Cardiac muscle cell (in vitro differentiated cells and primary cell): ENCODE data around the gene C4B. TPM values are rescaled to one million over a fixed set of nuclear protein-coding genes. Genes with fewer than 3 reads are reported as not detected.
A peak's percentile ranks its signal among the peaks of the same experiment; 100 is the strongest.

Experiments
- DNase-seq, 2 donors: peaks; one replicate each; pipeline versions ENCODE4 v3.0.0 to v3.0.0-alpha.2; 2010 to 2017; ENCODE audit warnings: low read depth in 1 of 2, low spot score in 1 of 2
- H3K27ac ChIP-seq: fragments of 200-600 bp; sonication (generic); 2 replicates; pipeline ENCODE4 v1.5.1; 2016
- H3K27me3 ChIP-seq: fragments of 200-600 bp; sonication (generic); 2 replicates; pipeline ENCODE4 v1.6.0; 2016; ENCODE audit warnings: control low read depth
- H3K36me3 ChIP-seq: fragments of 200-600 bp; sonication (generic); 2 replicates; pipeline ENCODE4 v1.5.1; 2016; ENCODE audit warnings: control low read depth
- H3K4me1 ChIP-seq: fragments of 200-600 bp; sonication (generic); 2 replicates; pipeline ENCODE4 v1.8.1; 2017; ENCODE audit warnings: low read depth, mild to moderate bottlenecking, mixed run types
- H3K4me3 ChIP-seq: fragments of 200-600 bp; sonication (generic); 2 replicates; pipeline ENCODE4 v1.5.1; 2016; ENCODE audit warnings: mild to moderate bottlenecking
- H3K9me3 ChIP-seq: fragments of 200-600 bp; sonication (generic); 2 replicates; pipeline ENCODE4 v1.5.1; 2017; ENCODE audit warnings: low read depth, mild to moderate bottlenecking, control low read depth
- CTCF ChIP-seq: IDR thresholded peaks from 2 replicates; pipeline ENCODE4 v1.5.1; 2012; ENCODE audit warnings: low read depth, mild to moderate bottlenecking, low read length
- polyA plus RNA-seq: library from polyadenylated mRNA; unstranded; fragments of >200 nt; fragmentation: Nextera tagmentation; extraction: Ambion mirVana; gene quantifications from 2 replicates; pipeline ENCODE4 v1.2.1, GENCODE V29; 2016
- total RNA-seq: library from RNA; depleted of rRNA; stranded (reverse); fragments of >200 nt; gene quantifications from 2 replicates; pipeline ENCODE4 v1.2.3, GENCODE V29; 2016

Gene C4B
- total and polyA plus RNA-seq, 2 experiments from 2014 or later: 2.7 to 4.1 TPM

- DNase-seq: no peak
- Histone ChIP-seq H3K4me3 (no peak overlapping the region), H3K9me3 (no peaks in the 10 kb centered on the region), H3K4me1 (peaks cover 5% of the 10 kb centered on the region), H3K27me3 (no peaks in the 10 kb centered on the region), H3K27ac (no peak overlapping the region), H3K36me3 (peaks cover 19% of the 10 kb centered on the region)
- TF ChIP-seq CTCF: no peak
Observed at GRCh38 chr6:31968791-31969711, 45.5 kb upstream of the C4B start.

GRCh38 chr6:31969712-31970603, 44.6 kb upstream of the C4B start:
- Histone ChIP-seq H3K27me3 (no peaks in the 10 kb centered on the region), H3K4me3 (no peak overlapping the region), H3K27ac (peak overlapping the region; percentile 34), H3K9me3 (no peaks in the 10 kb centered on the region), H3K4me1 (peaks cover 5% of the 10 kb centered on the region), H3K36me3 (peaks cover 13% of the 10 kb centered on the region)
- peak in 1 of 2 donors; percentile 52 for DNase-seq
- no peak for TF ChIP-seq CTCF

- Histone ChIP-seq H3K4me1 (peaks cover 5% of the 10 kb centered on the region), H3K4me3 (peak overlapping the region; percentile 67), H3K27me3 (no peaks in the 10 kb centered on the region), H3K27ac (peak overlapping the region; percentile 87), H3K36me3 (peaks cover 8% of the 10 kb centered on the region), H3K9me3 (no peaks in the 10 kb centered on the region)
- DNase-seq: no peak
- TF ChIP-seq CTCF: no peak
Observed at GRCh38 chr6:31970604-31971271, 43.9 kb upstream of the C4B start.

GRCh38 chr6:31971279-31971992, 43.2 kb upstream of the C4B start:
- H3K27me3 ChIP-seq: no peaks in the 10 kb centered on the region
- peak overlapping the region; percentile 87 for H3K27ac ChIP-seq
- H3K4me1 ChIP-seq: peaks cover 5% of the 10 kb centered on the region
- H3K36me3 ChIP-seq: peaks cover 8% of the 10 kb centered on the region
- no peaks in the 10 kb centered on the region for H3K9me3 ChIP-seq
- no peak for DNase-seq
- H3K4me3 ChIP-seq: peak overlapping the region; percentile 67
- TF ChIP-seq CTCF: no peak
